Measurements from ENCODE around the gene CDCA7L. TPM values are rescaled to one million over a fixed set of nuclear protein-coding genes. Genes with fewer than 3 reads are reported as not detected.

The CDCA7L gene
- polyA plus RNA-seq, 1 experiment = 34.0 TPM

- H3K4me3 ChIP-seq (ENCODE audit: low read depth, low read length) = no peak overlapping the region
- no peaks in the 10 kb centered on the region for H3K36me3 ChIP-seq (ENCODE audit: control insufficient read depth, insufficient read depth, low read length)
- TF ChIP-seq CTCF (IDR thresholded peaks at IDR 0.05; ENCODE audit: insufficient read depth, low read depth, low read length) = no peak
- no peak for DNase-seq (ENCODE audit: low read depth)
- CTCF ChIA-PET = interaction anchor here (1.2 kb wide), 1 partner anchor 9 kb away, joined by 3 read pairs; no protein-coding TSS in a partner anchor
- POLR2A ChIA-PET = no interaction called here
- H3K27me3 ChIP-seq (ENCODE audit: control insufficient read depth, insufficient read depth, low read length) = no peaks in the 10 kb centered on the region
Measured at GRCh38 chr7:21916629-21917028, 29.1 kb downstream of the CDCA7L start.

- TF ChIP-seq CTCF (IDR thresholded peaks at IDR 0.05; ENCODE audit: insufficient read depth, low read depth, low read length) = no peak
- Histone ChIP-seq H3K36me3 (ENCODE audit: control insufficient read depth, insufficient read depth, low read length) (no peaks in the 10 kb centered on the region), H3K27me3 (ENCODE audit: control insufficient read depth, insufficient read depth, low read length) (no peaks in the 10 kb centered on the region), H3K4me3 (ENCODE audit: low read depth, low read length) (no peak overlapping the region)
- DNase-seq (ENCODE audit: low read depth) = no peak
- ChIA-PET CTCF (interaction anchor here (1.2 kb wide), 1 partner anchor 10 kb away, joined by 3 read pairs; no protein-coding TSS in a partner anchor), POLR2A (no interaction called here)
Measured at GRCh38 chr7:21916176-21916575, 29.5 kb downstream of the CDCA7L start.

GRCh38 chr7:21915140-21915539 lies 30.6 kb downstream of the CDCA7L start:
- CTCF ChIA-PET = no interaction called here
- no peak for DNase-seq (ENCODE audit: low read depth)
- POLR2A ChIA-PET = no interaction called here
- Histone ChIP-seq H3K27me3 (ENCODE audit: control insufficient read depth, insufficient read depth, low read length) (no peaks in the 10 kb centered on the region), H3K36me3 (ENCODE audit: control insufficient read depth, insufficient read depth, low read length) (no peaks in the 10 kb centered on the region), H3K4me3 (ENCODE audit: low read depth, low read length) (no peak overlapping the region)
- TF ChIP-seq CTCF (IDR thresholded peaks at IDR 0.05; ENCODE audit: insufficient read depth, low read depth, low read length) = no peak

- CTCF ChIA-PET = interaction anchor here (0.5 kb wide), 1 partner anchor 722 kb away, joined by 5 read pairs; no protein-coding TSS in a partner anchor
- POLR2A ChIA-PET = no interaction called here
Measured at GRCh38 chr7:21914671-21915070, 31.0 kb downstream of the CDCA7L start.

More at GRCh38 chr7:21914671-21915070, 31.0 kb downstream of the CDCA7L start:
- Histone ChIP-seq H3K36me3 (ENCODE audit: control insufficient read depth, insufficient read depth, low read length) (no peaks in the 10 kb centered on the region), H3K27me3 (ENCODE audit: control insufficient read depth, insufficient read depth, low read length) (no peaks in the 10 kb centered on the region), H3K4me3 (ENCODE audit: low read depth, low read length) (no peak overlapping the region)
- TF ChIP-seq CTCF (IDR thresholded peaks at IDR 0.05; ENCODE audit: insufficient read depth, low read depth, low read length) = no peak
- no peak for DNase-seq (ENCODE audit: low read depth)

All from BJ (cell line).